ENCODE results near the gene NRBF2.

Gene NRBF2

DNA sequence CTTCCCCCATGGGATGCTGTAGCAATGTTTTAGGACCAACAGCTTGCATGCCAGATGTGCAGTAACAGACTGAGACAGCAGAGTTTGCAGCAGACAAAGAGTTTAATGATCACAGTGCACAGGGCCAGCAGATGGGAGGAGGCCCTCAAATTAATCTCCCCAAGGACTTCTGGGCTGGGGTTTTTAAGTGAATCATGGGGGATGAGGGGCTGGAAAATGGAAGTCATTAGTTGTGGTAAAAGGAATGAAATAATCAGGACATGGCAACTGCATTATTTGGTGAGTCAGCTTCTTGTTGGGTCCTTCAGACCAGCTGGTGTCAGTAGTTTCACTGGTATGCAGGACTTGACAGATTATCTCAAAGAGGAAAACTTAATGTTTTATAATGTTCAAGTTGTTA is 12.6 kb upstream of the NRBF2 start:
- no peaks in the 10 kb centered on the region for H3K36me3 ChIP-seq (ENCODE audit: insufficient read depth, low read length)
- TF ChIP-seq CTCF (IDR thresholded peaks at IDR 0.05; ENCODE audit: low read length) (no peak), EZH2 (IDR thresholded peaks at IDR 0.05; ENCODE audit: borderline replicate concordance, low read length) (no peak)
- H3K9me3 ChIP-seq (ENCODE audit: low read length), result no peaks in the 10 kb centered on the region
- no peak overlapping the region for H2AFZ ChIP-seq (ENCODE audit: low read length)
- H3K27me3 ChIP-seq (ENCODE audit: insufficient read depth, low read length), result no peaks in the 10 kb centered on the region
- no peak overlapping the region for H3K4me3 ChIP-seq (ENCODE audit: low read depth, low read length, poor library complexity, severe bottlenecking)
- peaks cover 4% of the 10 kb centered on the region for H3K4me1 ChIP-seq (ENCODE audit: insufficient read depth, low read length, severe bottlenecking)
- H3K4me2 ChIP-seq (ENCODE audit: low read length), result no peak overlapping the region
- no peaks in the 10 kb centered on the region for H3F3A ChIP-seq (ENCODE audit: insufficient read depth, low read length)
- no peak overlapping the region for H3K9ac ChIP-seq (ENCODE audit: low read length)
- no peaks in the 10 kb centered on the region for H4K20me1 ChIP-seq (ENCODE audit: insufficient read depth, low read length)
- no peaks in the 10 kb centered on the region for H3K9me2 ChIP-seq (ENCODE audit: low read depth, low read length)
- H3K79me2 ChIP-seq (ENCODE audit: insufficient read depth, low read length), result no peaks in the 10 kb centered on the region
- no peak overlapping the region for H3K27ac ChIP-seq (ENCODE audit: low read depth, low read length, poor library complexity, severe bottlenecking)

DNA sequence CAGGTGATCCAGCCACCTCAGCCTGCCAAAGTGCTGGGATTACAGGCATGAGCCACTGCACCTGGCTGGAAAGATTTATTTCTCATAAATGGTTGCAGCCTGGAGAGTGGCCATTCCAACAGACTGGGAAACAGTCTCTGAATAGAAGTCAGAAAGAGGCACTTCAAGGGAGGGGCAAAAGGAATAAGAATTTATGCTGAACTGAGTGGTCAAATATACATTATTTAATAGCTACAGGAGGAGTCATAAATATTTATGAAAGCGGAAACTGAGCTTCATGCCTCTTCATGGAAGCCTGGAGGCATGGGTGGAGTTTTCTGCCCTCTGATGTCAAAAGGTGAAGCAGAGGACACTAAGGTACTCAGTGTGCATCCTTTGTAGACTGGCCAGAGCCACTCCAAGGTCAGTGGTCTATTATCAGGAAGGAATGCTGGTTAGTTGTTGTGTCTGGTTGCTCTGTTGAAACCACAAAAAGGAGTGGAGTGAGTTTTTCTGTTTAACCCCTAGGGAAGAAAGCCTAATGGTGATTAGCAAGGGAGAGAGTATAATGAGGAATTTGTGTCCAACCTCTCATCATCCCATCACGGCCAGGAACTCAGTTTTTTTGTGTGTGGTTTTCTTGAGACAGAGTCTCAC is 9.3 kb upstream of the NRBF2 start:
- no peaks in the 10 kb centered on the region for H3F3A ChIP-seq (ENCODE audit: insufficient read depth, low read length)
- no peak overlapping the region for H3K27ac ChIP-seq (ENCODE audit: low read depth, low read length, poor library complexity, severe bottlenecking)
- no peaks in the 10 kb centered on the region for H3K9me2 ChIP-seq (ENCODE audit: low read depth, low read length)
- H3K36me3 ChIP-seq (ENCODE audit: insufficient read depth, low read length), result no peaks in the 10 kb centered on the region
- H3K79me2 ChIP-seq (ENCODE audit: insufficient read depth, low read length), result no peaks in the 10 kb centered on the region
- peaks cover 4% of the 10 kb centered on the region for H3K4me1 ChIP-seq (ENCODE audit: insufficient read depth, low read length, severe bottlenecking)
- no peaks in the 10 kb centered on the region for H4K20me1 ChIP-seq (ENCODE audit: insufficient read depth, low read length)
- no peak for TF ChIP-seq CTCF (IDR thresholded peaks at IDR 0.05; ENCODE audit: low read length)
- no peak for TF ChIP-seq EZH2 (IDR thresholded peaks at IDR 0.05; ENCODE audit: borderline replicate concordance, low read length)
- H2AFZ ChIP-seq (ENCODE audit: low read length), result no peak overlapping the region
- H3K4me3 ChIP-seq (ENCODE audit: low read depth, low read length, poor library complexity, severe bottlenecking), result no peak overlapping the region
- no peak overlapping the region for H3K9ac ChIP-seq (ENCODE audit: low read length)
- H3K27me3 ChIP-seq (ENCODE audit: insufficient read depth, low read length), result no peaks in the 10 kb centered on the region
- H3K4me2 ChIP-seq (ENCODE audit: low read length), result no peak overlapping the region
- H3K9me3 ChIP-seq (ENCODE audit: low read length), result no peaks in the 10 kb centered on the region

- Histone ChIP-seq H2AFZ (ENCODE audit: low read length) (no peak overlapping the region), H3K9me2 (ENCODE audit: low read depth, low read length) (no peaks in the 10 kb centered on the region)
These were observed 7.7 kb upstream of the NRBF2 start for GRCh38 chr10:63125459-63125858.

More at GRCh38 chr10:63125459-63125858, 7.7 kb upstream of the NRBF2 start:
- no peak overlapping the region for H3K4me2 ChIP-seq (ENCODE audit: low read length)
- H3K9me3 ChIP-seq (ENCODE audit: low read length), result no peaks in the 10 kb centered on the region
- H3K27ac ChIP-seq (ENCODE audit: low read depth, low read length, poor library complexity, severe bottlenecking), result no peak overlapping the region
- no peaks in the 10 kb centered on the region for H3K27me3 ChIP-seq (ENCODE audit: insufficient read depth, low read length)
- no peak for TF ChIP-seq EZH2 (IDR thresholded peaks at IDR 0.05; ENCODE audit: borderline replicate concordance, low read length)
- no peak for TF ChIP-seq CTCF (IDR thresholded peaks at IDR 0.05; ENCODE audit: low read length)
- H3K4me3 ChIP-seq (ENCODE audit: low read depth, low read length, poor library complexity, severe bottlenecking), result no peak overlapping the region
- H4K20me1 ChIP-seq (ENCODE audit: insufficient read depth, low read length), result no peaks in the 10 kb centered on the region
- no peaks in the 10 kb centered on the region for H3K36me3 ChIP-seq (ENCODE audit: insufficient read depth, low read length)
- H3K9ac ChIP-seq (ENCODE audit: low read length), result no peak overlapping the region
- H3K4me1 ChIP-seq (ENCODE audit: insufficient read depth, low read length, severe bottlenecking), result peaks cover 4% of the 10 kb centered on the region
- no peaks in the 10 kb centered on the region for H3K79me2 ChIP-seq (ENCODE audit: insufficient read depth, low read length)
- no peaks in the 10 kb centered on the region for H3F3A ChIP-seq (ENCODE audit: insufficient read depth, low read length)
